IMR-90 (cell line): ENCODE measurements around the gene SRPK3. TPM values are rescaled to one million over a fixed set of nuclear protein-coding genes. Genes with fewer than 3 reads are reported as not detected.
"Not testable (repeated sequence)": the region's sequence is repeated elsewhere in the genome, so short reads cannot be mapped to it uniquely, and the experiment has no call there.

Experiments used
- ATAC-seq: fragments of 200-7000 bp; cut with Tn5 transposase; 2 replicates; pipeline ENCODE4 v1.9.1; 2020; ENCODE audit warnings: low read depth, mild to moderate bottlenecking, moderate library complexity
- BruUV-seq: library from RNA; stranded (reverse); fragments of 400-500 nt; replicated peaks from 2 replicates; lab custom pipeline; 2021; lab: Mats Ljungman, UMichigan
- CTCF ChIA-PET: fragments of 300-600 bp; formaldehyde crosslinking; extraction: SDS; loops from one replicate; lab custom pipeline; 2021; ENCODE audit warnings: antibody characterized with exemption; lab: Yijun Ruan, JAX
- POLR2A ChIA-PET: fragments of 300-600 bp; sonication (Branson Sonifier 250); formaldehyde crosslinking; loops from one replicate; lab custom pipeline; 2022; ENCODE audit warnings: antibody characterized with exemption; ENCODE audit not compliant: unreplicated experiment; lab: Charles Lee
- DNase-seq: peaks from one replicate; pipeline ENCODE4 v3.0.0; 2013
- H2AFZ ChIP-seq: replicated peaks from 2 replicates; pipeline ENCODE3; 2013; ENCODE audit warnings: low read length, mild to moderate bottlenecking; ENCODE audit not compliant: poor library complexity
- H2AK5ac ChIP-seq: 2 replicates; pipeline ENCODE4 v1.6.1; 2013; ENCODE audit warnings: low read depth, low read length, inconsistent platforms
- H2AK9ac ChIP-seq: replicated peaks from 2 replicates; pipeline ENCODE3; 2013; ENCODE audit warnings: mild to moderate bottlenecking, low read depth, low read length, moderate library complexity; ENCODE audit not compliant: poor library complexity
- H2BK120ac ChIP-seq: 2 replicates; pipeline ENCODE4 v1.6.1; 2013; ENCODE audit warnings: low read depth, low read length, inconsistent platforms
- H2BK15ac ChIP-seq: 3 replicates; pipeline ENCODE4 v1.6.1; 2013; ENCODE audit warnings: low read depth, low read length, inconsistent platforms
- H2BK20ac ChIP-seq: 2 replicates; pipeline ENCODE4 v1.6.1; 2013; ENCODE audit warnings: low read depth, mild to moderate bottlenecking, inconsistent platforms, low read length, moderate library complexity
- H2BK5ac ChIP-seq: 2 replicates; pipeline ENCODE4 v1.6.1; 2013; ENCODE audit warnings: mild to moderate bottlenecking, low read depth, low read length, inconsistent platforms; ENCODE audit not compliant: poor library complexity, severe bottlenecking
- H3K14ac ChIP-seq: replicated peaks from 2 replicates; pipeline ENCODE4 v1.6.1; 2013; ENCODE audit warnings: low read depth, low read length, inconsistent platforms
- H3K18ac ChIP-seq: 2 replicates; pipeline ENCODE4 v1.6.1; 2013; ENCODE audit warnings: low read depth, low read length, control low read depth
- H3K23ac ChIP-seq: 2 replicates; pipeline ENCODE4 v1.6.1; 2013; ENCODE audit warnings: low read depth, low read length, inconsistent platforms
- H3K27ac ChIP-seq: 2 replicates; pipeline ENCODE4 v1.5.1; 2013; ENCODE audit warnings: mild to moderate bottlenecking, control low read depth, low read length; ENCODE audit not compliant: insufficient read depth
- H3K27me3 ChIP-seq: 2 replicates; pipeline ENCODE4 v1.6.1; 2013; ENCODE audit warnings: low read length; ENCODE audit not compliant: control insufficient read depth, insufficient read depth
- H3K36me3 ChIP-seq: 2 replicates; pipeline ENCODE4 v1.6.1; 2013; ENCODE audit warnings: low read length, mixed read lengths; ENCODE audit not compliant: control insufficient read depth, insufficient read depth
- H3K4ac ChIP-seq: 2 replicates; pipeline ENCODE4 v1.6.1; 2013; ENCODE audit warnings: low read depth, low read length, inconsistent platforms
- H3K4me1 ChIP-seq: 2 replicates; pipeline ENCODE4 v1.6.1; 2013; ENCODE audit warnings: low read length, mixed read lengths; ENCODE audit not compliant: control insufficient read depth, insufficient read depth
- H3K4me2 ChIP-seq: 2 replicates; pipeline ENCODE4 v1.6.1; 2013; ENCODE audit warnings: low read depth, mild to moderate bottlenecking, control low read depth, low read length, moderate library complexity
- H3K4me3 ChIP-seq: 2 replicates; pipeline ENCODE4 v1.5.1; 2013; ENCODE audit warnings: low read depth, mild to moderate bottlenecking, control low read depth, low read length, moderate library complexity; ENCODE audit not compliant: insufficient read depth
- H3K56ac ChIP-seq: 2 replicates; pipeline ENCODE4 v1.6.1; 2013; ENCODE audit warnings: low read length, inconsistent platforms; ENCODE audit not compliant: insufficient read depth; ENCODE audit errors: extremely low read depth
- H3K79me1 ChIP-seq, 2 experiments: 2 replicates each; pipeline ENCODE4 v1.6.1; 2013; ENCODE audit warnings: low read length in 2 of 2, inconsistent platforms in 1 of 2, low read depth in 1 of 2
- H3K9ac ChIP-seq: 2 replicates; pipeline ENCODE4 v1.6.1; 2013; ENCODE audit warnings: low read depth, low read length, control low read depth
- H3K9me1 ChIP-seq: 2 replicates; pipeline ENCODE4 v1.6.1; 2013; ENCODE audit warnings: low read length, inconsistent platforms; ENCODE audit not compliant: insufficient read depth
- H3K9me3 ChIP-seq: 2 replicates; pipeline ENCODE4 v1.6.1; 2013; ENCODE audit warnings: low read length; ENCODE audit not compliant: control insufficient read depth, insufficient read depth
- H4K20me1 ChIP-seq: 2 replicates; pipeline ENCODE4 v1.6.1; 2013; ENCODE audit warnings: low read length, inconsistent platforms; ENCODE audit not compliant: insufficient read depth
- H4K5ac ChIP-seq: 2 replicates; pipeline ENCODE4 v1.6.1; 2013; ENCODE audit warnings: mild to moderate bottlenecking, low read depth, low read length, control low read depth
- H4K8ac ChIP-seq, 2 experiments: 2 replicates each; pipeline ENCODE4 v1.6.1; 2013; ENCODE audit warnings: low read depth in 2 of 2, low read length in 2 of 2, control low read depth in 1 of 2, inconsistent platforms in 1 of 2
- H4K91ac ChIP-seq: 2 replicates; pipeline ENCODE4 v1.6.1; 2013; ENCODE audit warnings: low read depth, low read length, inconsistent platforms; ENCODE audit not compliant: insufficient read depth
- CEBPB ChIP-seq: IDR thresholded peaks from 2 replicates; pipeline ENCODE4 v1.6.1; 2012; ENCODE audit warnings: low read depth, low read length, improper control_type of control experiment
- MAFK ChIP-seq: IDR thresholded peaks from 2 replicates; pipeline ENCODE4 v1.6.1; 2012; ENCODE audit warnings: low read depth, low read length, improper control_type of control experiment
- MXI1 ChIP-seq: IDR thresholded peaks from 2 replicates; pipeline ENCODE4 v1.6.1; 2012; ENCODE audit warnings: low read depth, mild to moderate bottlenecking, low read length, moderate library complexity, borderline replicate concordance
- RCOR1 ChIP-seq: IDR thresholded peaks from 2 replicates; pipeline ENCODE4 v1.6.1; 2012; ENCODE audit warnings: mild to moderate bottlenecking, low read length, improper control_type of control experiment; ENCODE audit not compliant: insufficient replicate concordance
- SMC3 ChIP-seq: fragments of 150-350 bp; IDR thresholded peaks from 2 replicates; pipeline ENCODE4 v1.6.1; 2016; ENCODE audit warnings: low read depth, mild to moderate bottlenecking, antibody characterized with exemption, low read length, moderate library complexity
- WGBS, 2 experiments: methylation state at CpG; one replicate each; pipeline versions ENCODE4 v1.1.5 to v1.1.7; 2013; ENCODE audit warnings: missing lambda C conversion rate in 2 of 2; ENCODE audit not compliant: insufficient read length in 1 of 2; ENCODE audit errors: extremely low coverage in 2 of 2; 5-methylcytosine and 5-hydroxymethylcytosine counted together
- dilution Hi-C: fragments of 300-500 bp; cut with HindIII; formaldehyde crosslinking; loops from one replicate; pipeline ENCODE4 v1.14.3; 2018; ENCODE audit warnings: low sequenced_read_pairs; ENCODE audit not compliant: unreplicated experiment
- in situ Hi-C: fragments of 300-500 bp; cut with MboI; formaldehyde crosslinking; loops from 3 replicates; pipeline ENCODE4 v1.14.3; 2019; ENCODE audit warnings: low sequenced_read_pairs, inconsistent platforms, mixed read lengths
- intact Hi-C: fragments of 100-400 bp; cut with micrococcal nuclease; formaldehyde crosslinking; loops from 2 replicates; pipeline ENCODE4 v1.10.0; 2022
- polyA plus RNA-seq, 3 experiments: library from polyadenylated mRNA; depleted of rRNA; stranded (reverse); fragments of >200 nt; gene quantifications; 2 replicates each; pipeline ENCODE4 v1.2.3, GENCODE V29; 2012; ENCODE audit warnings: low replicate concordance in 1 of 3
- total RNA-seq: library from RNA; depleted of rRNA; stranded (reverse); fragments of >200 nt; gene quantifications from 2 replicates; pipeline ENCODE4 v1.2.3, GENCODE V29; 2012
- TF ChIP-seq, protein P1 (sequence below): fragments of 150-350 bp; IDR thresholded peaks from 2 replicates; pipeline ENCODE4 v1.6.1; 2016; ENCODE audit warnings: low read depth, mild to moderate bottlenecking, low read length, moderate library complexity, borderline replicate concordance

SRPK3 gene
- total and polyA plus RNA-seq, 2 of the 4 experiments (the other 2 are of a cell fraction), result 0.36 to 0.70 TPM

DNA sequence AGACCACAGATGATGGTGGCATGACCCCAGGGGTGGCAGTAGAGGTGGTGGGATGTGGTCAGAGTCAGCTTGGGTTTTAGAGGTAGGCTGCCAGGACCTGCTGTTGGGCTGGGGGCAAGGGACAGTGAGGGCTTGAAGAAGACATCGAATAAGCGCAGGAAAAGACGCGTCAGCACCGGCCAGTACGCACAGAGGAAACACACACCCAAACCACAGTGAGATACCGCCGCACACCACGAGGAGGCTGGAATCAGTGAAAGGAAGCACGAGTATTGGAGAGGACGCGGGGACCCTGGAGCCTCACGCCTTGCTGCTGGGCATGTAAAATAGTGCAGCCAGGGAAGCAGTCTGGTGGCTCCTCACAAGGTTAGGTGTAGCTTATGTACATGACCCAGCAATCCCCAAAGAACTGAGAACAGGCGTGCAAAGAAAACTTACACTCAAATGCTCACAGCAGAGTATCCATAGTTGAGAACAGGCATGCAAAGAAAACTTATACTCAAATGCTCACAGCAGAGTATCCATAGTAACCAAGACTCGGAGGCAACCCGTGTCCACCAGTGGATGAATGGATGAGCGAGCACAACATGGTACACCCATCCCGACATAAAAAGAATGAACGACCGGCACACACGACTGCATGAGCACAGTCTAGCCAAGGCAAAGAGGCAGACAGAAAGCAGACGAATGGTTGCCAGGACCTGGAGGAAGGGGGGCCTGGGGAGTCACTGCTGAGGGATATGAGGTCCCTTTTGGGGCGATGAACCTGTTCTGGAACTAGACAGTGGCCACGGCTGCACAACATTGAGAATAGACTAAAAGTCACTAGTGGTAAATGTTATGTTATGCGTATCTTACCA lies 36.2 kb downstream of the SRPK3 start:
- Histone ChIP-seq H3K9me1 (no peaks in the 10 kb centered on the region), H3K4me3 (no peak overlapping the region), H3K79me1 (no peaks in the 10 kb centered on the region), H3K18ac (no peak overlapping the region), H4K20me1 (no peaks in the 10 kb centered on the region), H4K8ac (no peak overlapping the region), H3K56ac (no peak overlapping the region), H4K5ac (no peak overlapping the region), H2AK9ac (no peak overlapping the region), H3K9me3 (peaks cover 7% of the 10 kb centered on the region; the same call in 1 of the 2 replicates), H2BK20ac (no peak overlapping the region), H3K27ac (no peak overlapping the region), H3K23ac (no peak overlapping the region), H2BK5ac (no peak overlapping the region), H4K91ac (no peak overlapping the region), H3K4me2 (no peak overlapping the region), H2AK5ac (no peak overlapping the region), H3K4ac (no peak overlapping the region), H3K9ac (no peak overlapping the region), H3K14ac (no peak overlapping the region), H2AFZ (no peak overlapping the region), H2BK120ac (no peak overlapping the region), H3K4me1 (no peaks in the 10 kb centered on the region), H3K27me3 (peaks cover 17% of the 10 kb centered on the region), H2BK15ac (no peak overlapping the region), H3K36me3 (no peaks in the 10 kb centered on the region)
- WGBS, 2 experiments, result 14% methylated on average over 1 of the region's 25 CpGs; no CpG with 5 or more reads in 1 of the 2 experiments
- no TSS peak for BruUV-seq
- in situ Hi-C loops (no loop called here), dilution Hi-C loops (no loop called here), intact Hi-C loops (no loop called here)
- DNase-seq (no peak), ATAC-seq (no peak)
- CTCF ChIA-PET, result no interaction called here
- TF ChIP-seq RCOR1 (no peak), MXI1 (no peak), SMC3 (no peak), CEBPB (no peak), MAFK (no peak)
- TF ChIP-seq, protein P1, sequence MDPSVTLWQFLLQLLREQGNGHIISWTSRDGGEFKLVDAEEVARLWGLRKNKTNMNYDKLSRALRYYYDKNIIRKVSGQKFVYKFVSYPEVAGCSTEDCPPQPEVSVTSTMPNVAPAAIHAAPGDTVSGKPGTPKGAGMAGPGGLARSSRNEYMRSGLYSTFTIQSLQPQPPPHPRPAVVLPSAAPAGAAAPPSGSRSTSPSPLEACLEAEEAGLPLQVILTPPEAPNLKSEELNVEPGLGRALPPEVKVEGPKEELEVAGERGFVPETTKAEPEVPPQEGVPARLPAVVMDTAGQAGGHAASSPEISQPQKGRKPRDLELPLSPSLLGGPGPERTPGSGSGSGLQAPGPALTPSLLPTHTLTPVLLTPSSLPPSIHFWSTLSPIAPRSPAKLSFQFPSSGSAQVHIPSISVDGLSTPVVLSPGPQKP, result no peak
- POLR2A ChIA-PET, result no interaction called here

DNA sequence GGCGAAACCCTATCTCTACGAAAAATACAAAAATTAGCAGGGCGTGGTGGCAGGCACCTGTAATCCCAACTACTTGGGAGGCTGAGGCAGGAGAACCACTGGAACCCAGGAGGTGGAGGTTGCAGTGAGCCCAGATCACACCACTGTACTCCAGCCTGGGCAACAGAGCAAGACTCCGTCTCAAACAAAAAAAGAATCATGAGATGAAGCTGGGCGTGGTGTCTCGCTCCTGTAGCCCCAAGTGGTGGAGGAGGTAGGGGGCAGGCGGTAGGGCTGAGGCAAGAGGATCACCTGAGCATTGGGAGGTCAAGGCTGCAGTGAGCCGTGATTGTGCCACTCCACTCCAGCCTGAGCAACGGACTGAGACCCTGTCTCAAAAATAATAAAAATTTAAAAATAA lies 37.2 kb downstream of the SRPK3 start:
- H3K27me3 ChIP-seq, result peaks cover 16% of the 10 kb centered on the region
- intact Hi-C loops, H2AFZ ChIP-seq, H3K79me1 ChIP-seq, CTCF ChIA-PET, DNase-seq, H2AK5ac ChIP-seq, H2AK9ac ChIP-seq, H3K27ac ChIP-seq, H3K18ac ChIP-seq, H2BK5ac ChIP-seq, H3K4me3 ChIP-seq, POLR2A ChIA-PET, ATAC-seq, dilution Hi-C loops, H3K14ac ChIP-seq, H2BK120ac ChIP-seq, H3K9me1 ChIP-seq, H2BK15ac ChIP-seq, BruUV-seq, H4K5ac ChIP-seq, H3K4ac ChIP-seq, H3K23ac ChIP-seq, H3K56ac ChIP-seq, H4K20me1 ChIP-seq, in situ Hi-C loops, H4K8ac ChIP-seq, H2BK20ac ChIP-seq, H3K36me3 ChIP-seq, H3K9me3 ChIP-seq, H4K91ac ChIP-seq, H3K9ac ChIP-seq, H3K4me2 ChIP-seq, H3K4me1 ChIP-seq: not testable (repeated sequence)
- 92% methylated on average over 2 of the region's 9 CpGs; no CpG with 5 or more reads in 1 of the 2 experiments for WGBS, 2 experiments
